ENCODE data around the gene FANCD2.
A peak's percentile ranks its signal among the peaks of the same experiment; 100 is the strongest.
"Not testable (repeated sequence)": the region's sequence is repeated elsewhere in the genome, so short reads cannot be mapped to it uniquely, and the experiment has no call there.

The FANCD2 gene

GRCh38 chr3:10115326-10116137 is 89.3 kb downstream of the FANCD2 start, which contains the start of gene BRK1:
Gene BRK1, plus strand, starts transcription at chr3:10115675. Its CDS starts 27 bp downstream, at chr3:10115702.
- DNase-seq = peak; percentile 97

- DNase-seq = no peak
These were observed 89.9 kb downstream of the FANCD2 start for GRCh38 chr3:10116138-10116460.

GRCh38 chr3:10116928-10117327 is 90.7 kb downstream of the FANCD2 start:
- DNase-seq = no peak

- no peak for DNase-seq
These were observed 93.1 kb downstream of the FANCD2 start for GRCh38 chr3:10119376-10119775.

- no peak for DNase-seq
These were observed 94.8 kb downstream of the FANCD2 start for GRCh38 chr3:10121064-10121463.

- DNase-seq = no peak
These were observed 96.5 kb downstream of the FANCD2 start for GRCh38 chr3:10122724-10123123.

- not testable (repeated sequence) for DNase-seq
These were observed 109.6 kb downstream of the FANCD2 start for GRCh38 chr3:10135872-10136271.

GRCh38 chr3:10136426-10137005 is 110.3 kb downstream of the FANCD2 start:
- no peak for DNase-seq

- DNase-seq = no peak
These were observed 110.9 kb downstream of the FANCD2 start for GRCh38 chr3:10137178-10137577.

- DNase-seq = no peak
These were observed 114.8 kb downstream of the FANCD2 start for GRCh38 chr3:10140996-10141546.

GRCh38 chr3:10142707-10143560 is 116.7 kb downstream of the FANCD2 start:
- peak; percentile 48 for DNase-seq

- DNase-seq = no peak
These were observed 119.4 kb downstream of the FANCD2 start for GRCh38 chr3:10145685-10146084.

- DNase-seq = no peak
These were observed 123.0 kb downstream of the FANCD2 start for GRCh38 chr3:10149226-10149625.

- DNase-seq = no peak
These were observed 124.8 kb downstream of the FANCD2 start for GRCh38 chr3:10150987-10151386.

Measured in activated CD4-positive, alpha-beta T cell treated with anti-CD3 and anti-CD28 coated beads, Interleukin-2, Interleukin-6, amounts not matched to agents 100 ng/mL and 50 ng/mL, durations not matched to agents 16 hours and 8 hours (primary cell).